GM12892 (cell line): Measurements from ENCODE around the gene POLR2L.

Experiments
- POLR2A ChIP-seq: IDR thresholded peaks from 2 replicates; pipeline ENCODE4 v1.6.1; 2011; ENCODE audit warnings: low read depth, low read length, control low read depth
- POLR2AphosphoS5 ChIP-seq: IDR thresholded peaks from 2 replicates; pipeline ENCODE4 v1.6.1; 2011; ENCODE audit warnings: low read depth, low read length, control low read depth
- TAF1 ChIP-seq: IDR thresholded peaks from 2 replicates; pipeline ENCODE4 v1.6.1; 2011; ENCODE audit warnings: low read depth, mild to moderate bottlenecking, control low read depth, low read length, borderline replicate concordance

GRCh38 chr11:790721-791564 lies 51.4 kb downstream of the POLR2L start:
- TF ChIP-seq POLR2AphosphoS5 (no peak), POLR2A (no peak), TAF1 (no peak)
